GM23338 (cell line): ENCODE measurements around the gene AP2A2. TPM values are rescaled to one million over a fixed set of nuclear protein-coding genes. Genes with fewer than 3 reads are reported as not detected.

Experiments used
- ATAC-seq: fragments of 200-7000 bp; cut with Tn5 transposase; 3 replicates; pipeline ENCODE4 v1.9.1; 2020
- DNase-seq: peaks from one replicate; pipeline ENCODE4 v3.0.0-alpha.2; 2015; ENCODE audit warnings: low spot score
- H2AFZ ChIP-seq: fragments of 200-600 bp; sonication (generic); 2 replicates; pipeline ENCODE4 v1.8.0; 2016; ENCODE audit warnings: antibody characterized with exemption, mild to moderate bottlenecking, moderate library complexity
- H3F3A ChIP-seq: fragments of 200-600 bp; sonication (generic); replicated peaks from 2 replicates; pipeline ENCODE4 v1.8.0; 2017; ENCODE audit warnings: antibody characterized with exemption, mixed run types, low read depth
- H3K27ac ChIP-seq: fragments of 200-600 bp; sonication (generic); 2 replicates; pipeline ENCODE4 v1.6.1; 2016; ENCODE audit warnings: low read depth
- H3K27me3 ChIP-seq: fragments of 200-600 bp; sonication (generic); 2 replicates; pipeline ENCODE4 v1.8.0; 2016; ENCODE audit warnings: mild to moderate bottlenecking, mixed run types, moderate library complexity; ENCODE audit not compliant: insufficient read depth
- H3K36me3 ChIP-seq: fragments of 200-600 bp; sonication (generic); 2 replicates; pipeline ENCODE4 v1.8.0; 2016; ENCODE audit warnings: mild to moderate bottlenecking; ENCODE audit not compliant: insufficient read depth
- H3K4me1 ChIP-seq: fragments of 200-600 bp; sonication (generic); 2 replicates; pipeline ENCODE4 v1.8.0; 2016; ENCODE audit warnings: mild to moderate bottlenecking, moderate library complexity; ENCODE audit not compliant: insufficient read depth
- H3K4me2 ChIP-seq: fragments of 200-600 bp; sonication (generic); 2 replicates; pipeline ENCODE4 v1.7.1; 2017; ENCODE audit warnings: mixed run types
- H3K4me3 ChIP-seq: fragments of 200-600 bp; sonication (generic); 2 replicates; pipeline ENCODE4 v1.6.1; 2016; ENCODE audit warnings: mixed run types
- H3K79me2 ChIP-seq: fragments of 200-600 bp; sonication (generic); replicated peaks from 2 replicates; pipeline ENCODE4 v1.8.0; 2017; ENCODE audit warnings: mild to moderate bottlenecking; ENCODE audit not compliant: insufficient read depth
- H3K9me2 ChIP-seq: fragments of 200-600 bp; sonication (generic); 2 replicates; pipeline ENCODE4 v1.8.0; 2017; ENCODE audit not compliant: insufficient read depth
- H4K20me1 ChIP-seq: fragments of 200-600 bp; sonication (generic); replicated peaks from 2 replicates; pipeline ENCODE4 v1.8.0; 2017; ENCODE audit warnings: mild to moderate bottlenecking; ENCODE audit not compliant: insufficient read depth
- H3K27ac Mint-ChIP-seq: 2 replicates; pipeline ENCODE4 v1.8.0; 2020; ENCODE audit warnings: inconsistent platforms, mild to moderate bottlenecking, moderate library complexity, mixed read lengths
- H3K27me3 Mint-ChIP-seq: 3 replicates; pipeline ENCODE4 v1.8.0; 2022; ENCODE audit warnings: low read depth, mild to moderate bottlenecking, moderate library complexity, mixed read lengths, inconsistent platforms; ENCODE audit not compliant: insufficient read depth, poor library complexity
- H3K36me3 Mint-ChIP-seq: 3 replicates; pipeline ENCODE4 v1.8.0; 2021; ENCODE audit warnings: low read depth, mild to moderate bottlenecking, inconsistent platforms, moderate library complexity, mixed read lengths
- H3K4me1 Mint-ChIP-seq: 3 replicates; pipeline ENCODE4 v1.8.0; 2020; ENCODE audit warnings: mild to moderate bottlenecking, inconsistent platforms, mixed read lengths
- H3K4me3 Mint-ChIP-seq: 3 replicates; pipeline ENCODE4 v1.8.0; 2021; ENCODE audit warnings: moderate library complexity, mild to moderate bottlenecking, inconsistent platforms, mixed read lengths
- H3K9me3 Mint-ChIP-seq: 3 replicates; pipeline ENCODE4 v1.8.0; 2020; ENCODE audit warnings: moderate library complexity, mild to moderate bottlenecking, inconsistent platforms, mixed read lengths
- CREB1 ChIP-seq: fragments of 250-450 bp; sonication (Bioruptor Pico); IDR thresholded peaks from 2 replicates; pipeline ENCODE4 v1.5.0; 2020; ENCODE audit warnings: low read depth, mild to moderate bottlenecking, moderate library complexity
- ETS1 ChIP-seq: IDR thresholded peaks from 2 replicates; pipeline ENCODE4 v1.6.1; 2016; ENCODE audit warnings: antibody characterized with exemption
- EZH2 ChIP-seq: fragments of 200-600 bp; sonication (generic); IDR thresholded peaks from one replicate; pipeline ENCODE4 v1.8.0; 2017; ENCODE audit warnings: antibody characterized with exemption, mild to moderate bottlenecking, low read depth; ENCODE audit not compliant: unreplicated experiment
- POLR2AphosphoS5 ChIP-seq: IDR thresholded peaks from 2 replicates; pipeline ENCODE4 v1.6.1; 2016; ENCODE audit warnings: antibody characterized with exemption, low read depth
- REST ChIP-seq: IDR thresholded peaks from one replicate; pipeline ENCODE4 v1.6.1; 2018; ENCODE audit warnings: antibody characterized with exemption; ENCODE audit not compliant: unreplicated experiment
- ZNF331 ChIP-seq: fragments of 250-450 bp; sonication (Bioruptor Pico); IDR thresholded peaks from 2 replicates; pipeline ENCODE4 v1.5.0; 2020; ENCODE audit warnings: low read depth, mild to moderate bottlenecking, moderate library complexity
- ZNF462 ChIP-seq: fragments of 250-450 bp; sonication (Bioruptor Pico); IDR thresholded peaks from 2 replicates; pipeline ENCODE4 v1.5.0; 2020; ENCODE audit warnings: mild to moderate bottlenecking, moderate library complexity
- polyA plus RNA-seq: library from polyadenylated mRNA; unstranded; fragments of >200 nt; fragmentation: Nextera tagmentation; extraction: Ambion mirVana; gene quantifications from 2 replicates; pipeline ENCODE4 v1.2.1, GENCODE V29; 2016
- total RNA-seq: library from RNA; depleted of rRNA; stranded (reverse); fragments of >200 nt; shearing (Covaris generic); gene quantifications from 2 replicates; pipeline ENCODE4 v1.2.3, GENCODE V29; 2014

The AP2A2 gene
- total and polyA plus RNA-seq, 2 experiments from 2014 or later = 23.7 to 47.5 TPM

- no peak for TF ChIP-seq REST
- TF ChIP-seq ETS1 = no peak
- TF ChIP-seq ZNF331 (CRISPR knock-in tag) = no peak
Observed at GRCh38 chr11:1031121-1031899, 105.6 kb downstream of the AP2A2 start (continued).

GRCh38 chr11:1032310-1032891, 106.7 kb downstream of the AP2A2 start:
- H3K4me1 ChIP-seq = no peaks in the 10 kb centered on the region
- no peaks in the 10 kb centered on the region for H4K20me1 ChIP-seq
- Mint-ChIP-seq H3K9me3 (no peaks in the 10 kb centered on the region), H3K4me3 (no peak overlapping the region), H3K27ac (no peak overlapping the region), H3K36me3 (no peaks in the 10 kb centered on the region; the same call in 2 of the 3 replicates), H3K27me3 (peaks cover 15% of the 10 kb centered on the region), H3K4me1 (no peaks in the 10 kb centered on the region)
- ATAC-seq = no peak
- no peaks in the 10 kb centered on the region for H3K9me2 ChIP-seq
- H3K79me2 ChIP-seq = no peaks in the 10 kb centered on the region
- no peaks in the 10 kb centered on the region for H3K27me3 ChIP-seq
- DNase-seq = no peak
- H2AFZ ChIP-seq = no peak overlapping the region
- no peak overlapping the region for H3K4me2 ChIP-seq
- no peaks in the 10 kb centered on the region for H3F3A ChIP-seq
- H3K27ac ChIP-seq = no peak overlapping the region
- no peak overlapping the region for H3K4me3 ChIP-seq
- no peaks in the 10 kb centered on the region for H3K36me3 ChIP-seq
- no peak for TF ChIP-seq ZNF331 (CRISPR knock-in tag)
- no peak for TF ChIP-seq ZNF462 (CRISPR knock-in tag)
- no peak for TF ChIP-seq EZH2
- TF ChIP-seq CREB1 (CRISPR knock-in tag) = no peak
- no peak for TF ChIP-seq REST
- no peak for TF ChIP-seq POLR2AphosphoS5
